ENCODE data around the gene CCNQ. TPM values are rescaled to one million over a fixed set of nuclear protein-coding genes. Genes with fewer than 3 reads are reported as not detected.

Gene CCNQ
- total RNA-seq, 2 experiments from 2014 or later, result 12.0 to 29.7 TPM

- H3K4me2 ChIP-seq (ENCODE audit: low read length), result no peak overlapping the region
- ChIA-PET CTCF (ENCODE audit: unreplicated experiment) (no interaction called here), POLR2A (interaction anchor here (0.9 kb wide), 1 partner anchor 63 kb away, joined by 4 read pairs; no protein-coding TSS in a partner anchor)
- no peak for DNase-seq (ENCODE audit: low spot score)
- intact Hi-C loops (cut with micrococcal nuclease; ENCODE audit: unreplicated experiment), result no loop called here
- TF ChIP-seq, protein P1, sequence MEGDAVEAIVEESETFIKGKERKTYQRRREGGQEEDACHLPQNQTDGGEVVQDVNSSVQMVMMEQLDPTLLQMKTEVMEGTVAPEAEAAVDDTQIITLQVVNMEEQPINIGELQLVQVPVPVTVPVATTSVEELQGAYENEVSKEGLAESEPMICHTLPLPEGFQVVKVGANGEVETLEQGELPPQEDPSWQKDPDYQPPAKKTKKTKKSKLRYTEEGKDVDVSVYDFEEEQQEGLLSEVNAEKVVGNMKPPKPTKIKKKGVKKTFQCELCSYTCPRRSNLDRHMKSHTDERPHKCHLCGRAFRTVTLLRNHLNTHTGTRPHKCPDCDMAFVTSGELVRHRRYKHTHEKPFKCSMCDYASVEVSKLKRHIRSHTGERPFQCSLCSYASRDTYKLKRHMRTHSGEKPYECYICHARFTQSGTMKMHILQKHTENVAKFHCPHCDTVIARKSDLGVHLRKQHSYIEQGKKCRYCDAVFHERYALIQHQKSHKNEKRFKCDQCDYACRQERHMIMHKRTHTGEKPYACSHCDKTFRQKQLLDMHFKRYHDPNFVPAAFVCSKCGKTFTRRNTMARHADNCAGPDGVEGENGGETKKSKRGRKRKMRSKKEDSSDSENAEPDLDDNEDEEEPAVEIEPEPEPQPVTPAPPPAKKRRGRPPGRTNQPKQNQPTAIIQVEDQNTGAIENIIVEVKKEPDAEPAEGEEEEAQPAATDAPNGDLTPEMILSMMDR (conservative IDR thresholded peaks at IDR 0.05; ENCODE audit: low read length), result no peak
- TF ChIP-seq EZH2phosphoT487 (IDR thresholded peaks at IDR 0.05; ENCODE audit: borderline replicate concordance, low read depth, low read length), result no peak
- no peak overlapping the region for H2AFZ ChIP-seq (ENCODE audit: low read length)
- H3K27ac ChIP-seq (ENCODE audit: low read depth, low read length, poor library complexity, severe bottlenecking), result no peak overlapping the region
- H3K79me2 ChIP-seq (ENCODE audit: insufficient read depth, low read depth, low read length), result no peaks in the 10 kb centered on the region
- no peaks in the 10 kb centered on the region for H3K36me3 ChIP-seq (ENCODE audit: insufficient read depth, low read length)
- H3K9me3 ChIP-seq (ENCODE audit: low read length), result no peaks in the 10 kb centered on the region
- no TSS peak for BruUV-seq (replicated peaks)
- H3K4me3 ChIP-seq (ENCODE audit: low read depth, low read length, poor library complexity, severe bottlenecking), result no peak overlapping the region
- H4K20me1 ChIP-seq (ENCODE audit: insufficient read depth, low read length), result no peaks in the 10 kb centered on the region
- no peaks in the 10 kb centered on the region for H3K9me2 ChIP-seq (ENCODE audit: insufficient read depth, low read length)
- no peaks in the 10 kb centered on the region for H3K4me1 ChIP-seq (ENCODE audit: insufficient read depth, low read length, poor library complexity, severe bottlenecking)
Observed at GRCh38 chrX:153568451-153569011, 30.4 kb downstream of the CCNQ start.

GRCh38 chrX:153565996-153566580 lies 32.9 kb downstream of the CCNQ start:
- intact Hi-C loops (cut with micrococcal nuclease; ENCODE audit: unreplicated experiment), result no loop called here
- H3K4me2 ChIP-seq (ENCODE audit: low read length), result no peak overlapping the region

More at GRCh38 chrX:153565996-153566580, 32.9 kb downstream of the CCNQ start:
- POLR2A ChIA-PET, result no interaction called here
- CTCF ChIA-PET (ENCODE audit: unreplicated experiment), result no interaction called here
- no peaks in the 10 kb centered on the region for H3K79me2 ChIP-seq (ENCODE audit: insufficient read depth, low read depth, low read length)
- H3K36me3 ChIP-seq (ENCODE audit: insufficient read depth, low read length), result no peaks in the 10 kb centered on the region
- no peak overlapping the region for H2AFZ ChIP-seq (ENCODE audit: low read length)
- no peak overlapping the region for H3K4me3 ChIP-seq (ENCODE audit: low read depth, low read length, poor library complexity, severe bottlenecking)
- no peaks in the 10 kb centered on the region for H3K9me2 ChIP-seq (ENCODE audit: insufficient read depth, low read length)
- TF ChIP-seq EZH2phosphoT487 (IDR thresholded peaks at IDR 0.05; ENCODE audit: borderline replicate concordance, low read depth, low read length), result no peak
- TF ChIP-seq, protein P1 (conservative IDR thresholded peaks at IDR 0.05; ENCODE audit: low read length), result no peak
- H3K9me3 ChIP-seq (ENCODE audit: low read length), result no peaks in the 10 kb centered on the region
- H3K27ac ChIP-seq (ENCODE audit: low read depth, low read length, poor library complexity, severe bottlenecking), result no peak overlapping the region
- no peaks in the 10 kb centered on the region for H3K4me1 ChIP-seq (ENCODE audit: insufficient read depth, low read length, poor library complexity, severe bottlenecking)
- no peak for DNase-seq (ENCODE audit: low spot score)
- no TSS peak for BruUV-seq (replicated peaks)
- H4K20me1 ChIP-seq (ENCODE audit: insufficient read depth, low read length), result no peaks in the 10 kb centered on the region

Data from OCI-LY7 (cell line).